DOHH2 (cell line): ENCODE data around the gene TADA2B.
"Not testable (repeated sequence)": the region's sequence is repeated elsewhere in the genome, so short reads cannot be mapped to it uniquely, and the experiment has no call there.

ENCODE experiments used
- CTCF ChIP-seq: fragments of 200-600 bp; sonication (generic); IDR thresholded peaks from one replicate; pipeline ENCODE4 v1.5.1; 2014; ENCODE audit warnings: antibody characterized with exemption, mild to moderate bottlenecking, low read depth, low read length; ENCODE audit not compliant: poor library complexity, severe bottlenecking
- EZH2phosphoT487 ChIP-seq: fragments of 200-600 bp; sonication (generic); IDR thresholded peaks from 2 replicates; pipeline ENCODE4 v1.6.1; 2017; ENCODE audit warnings: borderline replicate concordance, mild to moderate bottlenecking, antibody characterized with exemption, low read length, moderate library complexity, mixed read lengths

- not testable (repeated sequence) for TF ChIP-seq CTCF, EZH2phosphoT487
Observed at GRCh38 chr4:7079483-7079882, 36.3 kb downstream of the TADA2B start.
